Heart left ventricle (tissue), 16 donors: ENCODE data around the gene TMEM121B. TPM values are rescaled to one million over a fixed set of nuclear protein-coding genes. Genes with fewer than 3 reads are reported as not detected.

ENCODE experiments used
- ATAC-seq, 4 donors: fragments of 200-7000 bp; cut with Tn5 transposase; one replicate each; pipeline ENCODE4 v1.9.1; 2020 to 2022; ENCODE audit warnings: moderate library complexity in 4 of 4, mild to moderate bottlenecking in 3 of 4, moderate number of reproducible peaks in 1 of 4
- DNase-seq, 5 donors: peaks; one replicate each; pipeline ENCODE4 v3.0.0-alpha.2; 2020
- H3K27ac ChIP-seq, 12 donors: fragments of 200-600 bp; sonication (generic) in 4 of 12; one replicate each; pipeline versions ENCODE4 v1.5.0 to v1.8.0; 2016 to 2022; ENCODE audit warnings: mild to moderate bottlenecking in 2 of 12
- H3K27me3 ChIP-seq, 9 donors: fragments of 200-600 bp; sonication (generic) in 2 of 9; one replicate each; pipeline versions ENCODE4 v1.5.1 to v1.8.0; 2016 to 2022; ENCODE audit warnings: mild to moderate bottlenecking in 3 of 9
- H3K36me3 ChIP-seq, 9 donors: fragments of 200-600 bp; sonication (generic) in 2 of 9; one replicate each; pipeline versions ENCODE4 v1.5.0 to v1.8.0; 2018 to 2022; ENCODE audit warnings: mild to moderate bottlenecking in 2 of 9
- H3K4me1 ChIP-seq, 12 donors: fragments of 200-600 bp; sonication (generic) in 4 of 12; one replicate each; pipeline versions ENCODE4 v1.5.0 to v1.8.0; 2016 to 2022; ENCODE audit warnings: mild to moderate bottlenecking in 3 of 12
- H3K4me3 ChIP-seq, 12 donors: fragments of 200-600 bp; sonication (generic) in 4 of 12; one replicate each; pipeline versions ENCODE4 v1.5.0 to v1.8.0; 2017 to 2022; ENCODE audit warnings: mild to moderate bottlenecking in 9 of 12, moderate library complexity in 4 of 12
- H3K9me3 ChIP-seq, 12 donors: fragments of 200-600 bp; sonication (generic) in 4 of 12; one replicate each; pipeline versions ENCODE4 v1.5.0 to v1.8.0; 2016 to 2022; ENCODE audit warnings: mild to moderate bottlenecking in 1 of 12
- POLR2A ChIP-seq, 2 donors: fragments of 450-650 bp; IDR thresholded peaks; one replicate each; pipeline ENCODE4 v1.6.1; 2017; ENCODE audit warnings: antibody characterized with exemption in 2 of 2, mild to moderate bottlenecking in 2 of 2, moderate library complexity in 2 of 2
- WGBS, 4 donors: extraction: QIAGEN DNeasy Blood & Tissue Kit in 2 of 4; methylation state at CpG; one replicate each; pipeline versions ENCODE4 v1.1.5 to v1.1.7; 2013 to 2018; 5-methylcytosine and 5-hydroxymethylcytosine counted together
- intact Hi-C, 10 donors: fragments of 100-400 bp; cut with DNase I; formaldehyde crosslinking; loops; one replicate each; pipeline versions ENCODE4 v1.11.1 to v1.14.2; 2022
- polyA plus RNA-seq, 2 donors: library from polyadenylated mRNA; stranded (reverse); fragments of 200-250 nt; gene quantifications; one replicate each; pipeline ENCODE4 v1.2.3, GENCODE V29; 2013
- total RNA-seq, 9 donors: library from RNA; depleted of rRNA in 2 of 9; stranded (reverse); fragments of >200 nt in 2 of 9; fragmentation: NEBNext Ultra II Directional in 3 of 9; extraction: Animal tissue kit (Norgen Biotek cat#: 25700) in 3 of 9; gene quantifications; one replicate each; pipeline versions ENCODE4 v1.1.0 to v1.2.4, GENCODE V29; 2016 to 2023
- TF ChIP-seq, protein P1 (sequence below), 12 donors: fragments of 200-600 bp; sonication (generic) in 4 of 12; IDR thresholded peaks; one replicate each; pipeline versions ENCODE4 v1.5.0 to v1.8.0; 2018 to 2022; ENCODE audit warnings: antibody characterized with exemption in 12 of 12, mild to moderate bottlenecking in 5 of 12
- donor health status: ischemic (EF 13 %, LVEDD 7.1; RV severe dilation, severe dysfunction).
- donor health status: healthy with polysubstance abuse.
- donor health status: DM: no; HTN: yes; CAD: no.
- donor health status: DM: no; HTN: no; CAD: no.
- donor health status: ischemic (EF 25% LVEDD 6.9; RV normal size, moderate dysfunction).
- donor health status: ischemic (EF 25% LVEDD 5.7; RV mildly dilated, moderate dysfunction).
- donor health status: healthy.
- donor health status: DM: yes; HTN: yes; CAD: no.
- donor health status: ischemic (EF 35%, LVEDD 5.7; RV mildly dilated, moderate dysfunction).
- donor health status: nonischemic (EF 11% LVEDD 7.7; RV severe dilation, severe dysfunction).
- donor health status: DM: yes; HTN: yes; CAD: no.
- donor health status: PGD.
- donor health status: ischemic (EF 29% LVEDD 5.4; RV normal size, mild dysfunction).
- donor health status: nonischemic (EF 23%, LVEDD 6.1; RV moderate dilation, normal function).

Gene TMEM121B
- total and polyA plus RNA-seq, 11 donors, result 0.49 to 3.3 (median 1.7) TPM

GRCh38 chr22:17112491-17113042 lies 8.6 kb downstream of the TMEM121B start:
- H3K27me3 ChIP-seq, result no peaks in the 10 kb centered on the region
- peaks cover 0 to 55% (median 3%) of the 10 kb centered on the region in 12 donors for H3K4me1 ChIP-seq
- no peaks in the 10 kb centered on the region for H3K9me3 ChIP-seq
- 73 to 85% (median 82%) methylated on average over 9 of the region's 9 CpGs for WGBS, 4 donors
- H3K36me3 ChIP-seq, result peaks cover 0 to 35% (median 22%) of the 10 kb centered on the region in 9 donors
- intact Hi-C loops, result no loop called here
- TF ChIP-seq POLR2A (IDR thresholded peaks at IDR 0.05), result no peak
- TF ChIP-seq, protein P1, sequence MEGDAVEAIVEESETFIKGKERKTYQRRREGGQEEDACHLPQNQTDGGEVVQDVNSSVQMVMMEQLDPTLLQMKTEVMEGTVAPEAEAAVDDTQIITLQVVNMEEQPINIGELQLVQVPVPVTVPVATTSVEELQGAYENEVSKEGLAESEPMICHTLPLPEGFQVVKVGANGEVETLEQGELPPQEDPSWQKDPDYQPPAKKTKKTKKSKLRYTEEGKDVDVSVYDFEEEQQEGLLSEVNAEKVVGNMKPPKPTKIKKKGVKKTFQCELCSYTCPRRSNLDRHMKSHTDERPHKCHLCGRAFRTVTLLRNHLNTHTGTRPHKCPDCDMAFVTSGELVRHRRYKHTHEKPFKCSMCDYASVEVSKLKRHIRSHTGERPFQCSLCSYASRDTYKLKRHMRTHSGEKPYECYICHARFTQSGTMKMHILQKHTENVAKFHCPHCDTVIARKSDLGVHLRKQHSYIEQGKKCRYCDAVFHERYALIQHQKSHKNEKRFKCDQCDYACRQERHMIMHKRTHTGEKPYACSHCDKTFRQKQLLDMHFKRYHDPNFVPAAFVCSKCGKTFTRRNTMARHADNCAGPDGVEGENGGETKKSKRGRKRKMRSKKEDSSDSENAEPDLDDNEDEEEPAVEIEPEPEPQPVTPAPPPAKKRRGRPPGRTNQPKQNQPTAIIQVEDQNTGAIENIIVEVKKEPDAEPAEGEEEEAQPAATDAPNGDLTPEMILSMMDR (IDR thresholded peaks at IDR 0.05), result no peak
- DNase-seq, result no peak
- no peak overlapping the region for H3K27ac ChIP-seq
- ATAC-seq, result no peak
- H3K4me3 ChIP-seq, result no peak overlapping the region

- Histone ChIP-seq H3K27ac (no peak overlapping the region), H3K4me3 (no peak overlapping the region), H3K27me3 (no peaks in the 10 kb centered on the region), H3K36me3 (peaks cover 0 to 49% (median 38%) of the 10 kb centered on the region in 9 donors), H3K9me3 (no peaks in the 10 kb centered on the region), H3K4me1 (peaks cover 0 to 50% (median 0%) of the 10 kb centered on the region in 12 donors)
- TF ChIP-seq, protein P1 (IDR thresholded peaks at IDR 0.05), result no peak
- no peak for TF ChIP-seq POLR2A (IDR thresholded peaks at IDR 0.05)
- intact Hi-C loops, result no loop called here
- DNase-seq (no peak), ATAC-seq (no peak)
- WGBS, 4 donors, result 74 to 80% (median 76%) methylated on average over 13 of the region's 13 CpGs
These were observed 10.2 kb downstream of the TMEM121B start for GRCh38 chr22:17110791-17111550.

DNA sequence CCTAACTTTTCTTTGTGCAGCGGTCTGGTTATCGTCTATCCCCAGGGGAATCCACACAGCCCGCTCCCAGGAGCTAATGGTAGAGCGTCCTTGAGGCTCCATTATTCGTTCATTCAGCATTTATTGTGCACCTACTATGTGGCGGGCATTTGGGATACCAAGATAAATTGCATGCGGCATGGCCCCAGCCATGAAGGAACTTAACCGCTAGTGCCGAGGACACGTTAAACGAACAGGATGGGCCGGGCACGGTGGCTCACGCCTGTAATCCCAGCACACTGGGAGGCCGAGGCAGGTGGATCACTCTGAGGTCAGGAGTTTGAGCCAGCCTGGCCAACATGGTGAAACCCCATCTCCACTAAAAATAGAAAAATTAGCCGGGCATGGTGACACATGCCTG lies 11.2 kb downstream of the TMEM121B start:
- peaks cover 0 to 59% (median 48%) of the 10 kb centered on the region in 9 donors for H3K36me3 ChIP-seq
- TF ChIP-seq, protein P1 (IDR thresholded peaks at IDR 0.05), result no peak
- no peak for TF ChIP-seq POLR2A (IDR thresholded peaks at IDR 0.05)
- no peak overlapping the region for H3K27ac ChIP-seq
- H3K4me3 ChIP-seq, result no peak overlapping the region
- no peaks in the 10 kb centered on the region for H3K27me3 ChIP-seq
- ATAC-seq, result no peak
- H3K9me3 ChIP-seq, result no peaks in the 10 kb centered on the region
- 85 to 93% (median 86%) methylated on average over 16 of the region's 16 CpGs for WGBS, 4 donors
- intact Hi-C loops, result no loop called here
- peaks cover 0 to 50% (median 0%) of the 10 kb centered on the region in 12 donors for H3K4me1 ChIP-seq
- DNase-seq, result no peak

DNA sequence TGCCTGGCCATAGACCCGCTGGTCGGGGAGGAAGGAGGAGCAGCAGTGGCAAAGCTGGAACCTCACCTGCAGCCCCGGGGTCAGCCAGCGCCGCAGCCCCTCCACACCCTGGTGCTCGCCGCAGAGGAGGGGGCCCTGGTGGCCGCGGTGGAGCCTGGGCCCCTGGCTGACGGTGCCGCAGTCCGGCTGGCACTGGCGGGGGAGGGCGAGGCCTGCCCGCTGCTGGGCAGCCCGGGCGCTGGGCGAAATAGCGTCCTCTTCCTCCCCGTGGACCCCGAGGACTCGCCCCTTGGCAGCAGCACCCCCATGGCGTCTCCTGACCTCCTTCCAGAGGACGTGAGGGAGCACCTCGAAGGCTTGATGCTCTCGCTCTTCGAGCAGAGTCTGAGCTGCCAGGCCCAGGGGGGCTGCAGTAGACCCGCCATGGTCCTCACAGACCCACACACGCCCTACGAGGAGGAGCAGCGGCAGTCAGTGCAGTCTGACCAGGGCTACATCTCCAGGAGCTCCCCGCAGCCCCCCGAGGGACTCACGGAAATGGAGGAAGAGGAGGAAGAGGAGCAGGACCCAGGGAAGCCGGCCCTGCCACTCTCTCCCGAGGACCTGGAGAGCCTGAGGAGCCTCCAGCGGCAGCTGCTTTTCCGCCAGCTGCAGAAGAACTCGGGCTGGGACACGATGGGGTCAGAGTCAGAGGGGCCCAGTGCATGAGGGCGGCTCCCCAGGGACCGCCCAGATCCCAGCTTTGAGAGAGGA lies 11.9 kb downstream of the TMEM121B start:
- intact Hi-C loops, result no loop called here
- H3K9me3 ChIP-seq, result no peaks in the 10 kb centered on the region
- H3K36me3 ChIP-seq, result peaks cover 0 to 66% (median 54%) of the 10 kb centered on the region in 9 donors
- no peaks in the 10 kb centered on the region for H3K27me3 ChIP-seq
- no peak overlapping the region for H3K4me3 ChIP-seq
- H3K4me1 ChIP-seq, result peaks cover 0 to 50% (median 0%) of the 10 kb centered on the region in 12 donors
- ATAC-seq (no peak), DNase-seq (no peak)
- no peak for TF ChIP-seq POLR2A (IDR thresholded peaks at IDR 0.05)
- TF ChIP-seq, protein P1 (IDR thresholded peaks at IDR 0.05), result no peak
- 86 to 95% (median 91%) methylated on average over 20 to 42 of the region's 42 CpGs for WGBS, 4 donors
- no peak overlapping the region for H3K27ac ChIP-seq
